Hepatocyte (in vitro differentiated cells): ENCODE results near the gene TSEN2. TPM values are rescaled to one million over a fixed set of nuclear protein-coding genes. Genes with fewer than 3 reads are reported as not detected.

ENCODE experiments used
- DNase-seq: peaks from one replicate; pipeline ENCODE4 v3.0.0-alpha.2; 2016; ENCODE audit warnings: low spot score
- H2AFZ ChIP-seq: fragments of 200-600 bp; sonication (generic); 2 replicates; pipeline ENCODE4 v1.6.0; 2016; ENCODE audit warnings: antibody characterized with exemption, mild to moderate bottlenecking
- H3K27ac ChIP-seq: fragments of 200-600 bp; sonication (generic); 2 replicates; pipeline ENCODE4 v1.5.1; 2016; ENCODE audit warnings: mild to moderate bottlenecking
- H3K27me3 ChIP-seq: fragments of 200-600 bp; sonication (generic); 2 replicates; pipeline ENCODE4 v1.6.1; 2016
- H3K36me3 ChIP-seq: fragments of 200-600 bp; sonication (generic); replicated peaks from 2 replicates; pipeline ENCODE4 v1.5.1; 2016; ENCODE audit warnings: low read depth; ENCODE audit not compliant: insufficient read depth
- H3K4me1 ChIP-seq: fragments of 200-600 bp; sonication (generic); 2 replicates; pipeline ENCODE4 v1.5.1; 2016; ENCODE audit warnings: mild to moderate bottlenecking, moderate library complexity; ENCODE audit not compliant: insufficient read depth
- H3K4me2 ChIP-seq: fragments of 200-600 bp; sonication (generic); 2 replicates; pipeline ENCODE4 v1.6.0; 2016
- H3K4me3 ChIP-seq: fragments of 200-600 bp; sonication (generic); 2 replicates; pipeline ENCODE4 v1.5.1; 2016; ENCODE audit warnings: mild to moderate bottlenecking
- H3K79me2 ChIP-seq: fragments of 200-600 bp; sonication (generic); 2 replicates; pipeline ENCODE4 v1.6.0; 2017; ENCODE audit warnings: mild to moderate bottlenecking
- H3K9me2 ChIP-seq: fragments of 200-600 bp; sonication (generic); replicated peaks from 2 replicates; pipeline ENCODE4 v1.6.0; 2017; ENCODE audit warnings: mild to moderate bottlenecking; ENCODE audit not compliant: insufficient read depth
- H3K9me3 ChIP-seq: fragments of 200-600 bp; sonication (generic); 2 replicates; pipeline ENCODE4 v1.5.1; 2016; ENCODE audit warnings: low read depth, mild to moderate bottlenecking
- H4K20me1 ChIP-seq: fragments of 200-600 bp; sonication (generic); 2 replicates; pipeline ENCODE4 v1.6.0; 2016; ENCODE audit warnings: mild to moderate bottlenecking; ENCODE audit not compliant: insufficient read depth, poor library complexity, severe bottlenecking
- EZH2 ChIP-seq: fragments of 200-600 bp; sonication (generic); IDR thresholded peaks from 2 replicates; pipeline ENCODE4 v1.6.1; 2016; ENCODE audit warnings: antibody characterized with exemption, mild to moderate bottlenecking, borderline replicate concordance
- EZH2phosphoT487 ChIP-seq: fragments of 200-600 bp; sonication (generic); IDR thresholded peaks from one replicate; pipeline ENCODE4 v1.6.1; 2018; ENCODE audit warnings: antibody characterized with exemption, mild to moderate bottlenecking, low read depth, moderate library complexity; ENCODE audit not compliant: unreplicated experiment, severe bottlenecking
- WGBS: methylation state at CpG from one replicate; pipeline ENCODE4 v1.1.6; 2016; ENCODE audit warnings: low lambda C conversion rate; ENCODE audit errors: missing lambda C conversion rate; 5-methylcytosine and 5-hydroxymethylcytosine counted together
- polyA plus RNA-seq: library from polyadenylated mRNA; unstranded; fragments of >200 nt; fragmentation: Nextera tagmentation; extraction: Ambion mirVana; gene quantifications from 2 replicates; pipeline ENCODE4 v1.2.1, GENCODE V29; 2016
- total RNA-seq: library from RNA; depleted of rRNA; stranded (reverse); fragments of >200 nt; gene quantifications from 2 replicates; pipeline ENCODE4 v1.2.3, GENCODE V29; 2014
- TF ChIP-seq, protein P1 (sequence below): fragments of 200-600 bp; sonication (generic); IDR thresholded peaks from 2 replicates; pipeline ENCODE4 v1.5.1; 2016; ENCODE audit warnings: antibody characterized with exemption, mild to moderate bottlenecking; ENCODE audit not compliant: poor library complexity

The TSEN2 gene
- total and polyA plus RNA-seq, 2 experiments from 2014 or later: 9.6 to 17.8 TPM

DNA sequence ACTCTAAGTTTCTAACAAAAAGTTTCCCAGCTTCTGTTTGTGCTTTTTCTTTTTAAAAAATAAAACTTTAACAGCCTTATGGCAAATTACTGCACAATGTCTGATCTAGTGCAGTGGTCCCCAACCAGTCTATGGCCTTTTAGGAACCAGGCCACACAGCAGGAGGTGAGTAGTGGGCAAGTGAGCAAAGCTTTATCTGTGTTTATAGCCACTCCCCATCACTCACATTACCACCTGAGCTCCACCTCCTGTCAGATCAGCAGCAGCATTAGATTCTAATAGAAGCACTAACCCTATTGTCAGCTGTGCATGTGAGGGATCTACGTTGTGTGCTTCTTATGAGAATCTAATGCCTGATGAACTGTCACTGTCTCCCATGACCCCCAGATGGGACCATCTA is 78.2 kb downstream of the TSEN2 start:
- Histone ChIP-seq H3K79me2 (peaks cover 97% of the 10 kb centered on the region), H3K36me3 (no peaks in the 10 kb centered on the region), H2AFZ (no peak overlapping the region), H3K9me3 (no peaks in the 10 kb centered on the region), H3K4me3 (no peak overlapping the region), H3K4me2 (no peak overlapping the region), H4K20me1 (peaks cover 60% of the 10 kb centered on the region), H3K27me3 (no peaks in the 10 kb centered on the region), H3K4me1 (peaks cover 21% of the 10 kb centered on the region), H3K9me2 (no peaks in the 10 kb centered on the region), H3K27ac (no peak overlapping the region)
- WGBS: 55% methylated on average over 1 of the region's 1 CpG
- TF ChIP-seq EZH2 (no peak), EZH2phosphoT487 (no peak)
- TF ChIP-seq, protein P1, sequence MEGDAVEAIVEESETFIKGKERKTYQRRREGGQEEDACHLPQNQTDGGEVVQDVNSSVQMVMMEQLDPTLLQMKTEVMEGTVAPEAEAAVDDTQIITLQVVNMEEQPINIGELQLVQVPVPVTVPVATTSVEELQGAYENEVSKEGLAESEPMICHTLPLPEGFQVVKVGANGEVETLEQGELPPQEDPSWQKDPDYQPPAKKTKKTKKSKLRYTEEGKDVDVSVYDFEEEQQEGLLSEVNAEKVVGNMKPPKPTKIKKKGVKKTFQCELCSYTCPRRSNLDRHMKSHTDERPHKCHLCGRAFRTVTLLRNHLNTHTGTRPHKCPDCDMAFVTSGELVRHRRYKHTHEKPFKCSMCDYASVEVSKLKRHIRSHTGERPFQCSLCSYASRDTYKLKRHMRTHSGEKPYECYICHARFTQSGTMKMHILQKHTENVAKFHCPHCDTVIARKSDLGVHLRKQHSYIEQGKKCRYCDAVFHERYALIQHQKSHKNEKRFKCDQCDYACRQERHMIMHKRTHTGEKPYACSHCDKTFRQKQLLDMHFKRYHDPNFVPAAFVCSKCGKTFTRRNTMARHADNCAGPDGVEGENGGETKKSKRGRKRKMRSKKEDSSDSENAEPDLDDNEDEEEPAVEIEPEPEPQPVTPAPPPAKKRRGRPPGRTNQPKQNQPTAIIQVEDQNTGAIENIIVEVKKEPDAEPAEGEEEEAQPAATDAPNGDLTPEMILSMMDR: no peak
- no peak for DNase-seq

DNA sequence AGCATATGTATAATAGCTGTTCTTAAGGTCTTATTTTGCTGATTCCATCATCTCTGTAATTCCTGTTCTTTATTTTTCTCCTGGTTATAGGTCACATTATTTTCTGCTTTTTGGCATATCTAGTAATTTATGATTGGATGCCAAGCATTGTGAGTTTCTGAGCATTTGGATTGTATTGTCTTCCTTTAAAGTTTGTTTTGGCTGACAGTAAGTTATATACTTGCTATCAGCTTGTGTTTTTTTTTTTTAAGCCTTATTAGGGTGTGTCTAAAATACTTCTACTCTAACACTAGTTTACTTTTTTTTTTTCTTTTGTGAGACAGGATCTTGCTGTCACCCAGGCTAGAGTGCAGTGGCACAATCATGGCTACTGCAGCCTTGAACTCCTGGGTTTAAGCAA is 82.7 kb downstream of the TSEN2 start:
- no peaks in the 10 kb centered on the region for H3K4me1 ChIP-seq
- no peak overlapping the region for H3K4me3 ChIP-seq
- TF ChIP-seq EZH2: no peak
- TF ChIP-seq, protein P1: no peak
- no peak for TF ChIP-seq EZH2phosphoT487
- H4K20me1 ChIP-seq: peaks cover 33% of the 10 kb centered on the region
- H3K4me2 ChIP-seq: no peak overlapping the region
- DNase-seq: no peak
- no peaks in the 10 kb centered on the region for H3K9me2 ChIP-seq
- no peak overlapping the region for H3K27ac ChIP-seq
- H2AFZ ChIP-seq: no peak overlapping the region
- H3K27me3 ChIP-seq: no peaks in the 10 kb centered on the region
- H3K9me3 ChIP-seq: no peaks in the 10 kb centered on the region
- no peaks in the 10 kb centered on the region for H3K36me3 ChIP-seq
- peaks cover 78% of the 10 kb centered on the region for H3K79me2 ChIP-seq

DNA sequence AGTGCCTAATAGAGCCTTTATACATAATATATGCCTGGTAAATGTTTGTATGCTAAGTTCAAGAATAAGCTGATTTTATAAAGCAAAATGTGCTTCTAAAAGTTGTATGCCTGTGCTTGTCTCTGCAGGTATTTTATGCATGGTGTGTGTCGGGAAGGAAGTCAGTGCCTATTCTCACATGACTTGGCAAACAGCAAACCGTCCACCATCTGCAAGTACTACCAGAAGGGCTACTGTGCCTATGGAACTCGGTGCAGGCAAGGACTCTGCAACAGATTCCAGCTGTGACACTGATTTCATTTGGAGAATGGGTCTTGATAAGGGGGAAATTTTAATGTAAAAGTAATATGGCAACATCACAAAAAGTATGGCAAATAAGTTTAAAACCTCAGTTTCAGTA is 84.5 kb downstream of the TSEN2 start:
- 90% methylated on average over 3 of the region's 3 CpGs for WGBS
- H3K79me2 ChIP-seq: peaks cover 63% of the 10 kb centered on the region
- H3K27me3 ChIP-seq: no peaks in the 10 kb centered on the region

More for the DNA sequence above, 84.5 kb downstream of the TSEN2 start:
- Histone ChIP-seq H3K27ac (no peak overlapping the region), H3K4me3 (no peak overlapping the region), H3K9me3 (no peaks in the 10 kb centered on the region), H2AFZ (no peak overlapping the region), H3K9me2 (no peaks in the 10 kb centered on the region), H4K20me1 (peaks cover 22% of the 10 kb centered on the region), H3K36me3 (no peaks in the 10 kb centered on the region), H3K4me2 (no peak overlapping the region), H3K4me1 (no peaks in the 10 kb centered on the region)
- TF ChIP-seq, protein P1: no peak
- no peak for TF ChIP-seq EZH2phosphoT487
- no peak for TF ChIP-seq EZH2
- DNase-seq: no peak
